T-cell (primary cell): ENCODE measurements around the gene THRA. TPM values are rescaled to one million over a fixed set of nuclear protein-coding genes. Genes with fewer than 3 reads are reported as not detected.

Source experiments
- ATAC-seq, 4 experiments: fragments of 200-7000 bp in 3 of 4; fragments of 150-1000 bp in 1 of 4; cut with Tn5 transposase; replicated peaks in 1 of 4; 1 replicate in 3 of 4; 2 replicates in 1 of 4; pipeline ENCODE4 v1.10.0; 2021; ENCODE audit warnings: moderate library complexity in 3 of 4, mild to moderate bottlenecking in 2 of 4, moderate number of reproducible peaks in 1 of 4
- CTCF ChIA-PET, 2 donors: fragments of 300-600 bp; sonication (Branson Sonifier 250); formaldehyde crosslinking; loops; one replicate each; lab custom pipeline; 2022; ENCODE audit warnings: antibody characterized with exemption in 2 of 2; lab: Charles Lee
- POLR2A ChIA-PET, 2 donors: fragments of 300-600 bp; sonication (Branson Sonifier 250); formaldehyde crosslinking; loops; one replicate each; lab custom pipeline; 2022; ENCODE audit warnings: antibody characterized with exemption in 2 of 2; lab: Charles Lee
- DNase-seq, 35 experiments: peaks; one replicate each; pipeline versions ENCODE4 v3.0.0 to v3.0.0-alpha.2; 2013 to 2023
- H3K27ac ChIP-seq: one replicate; pipeline ENCODE4 v1.5.1; 2013; ENCODE audit warnings: low read length
- H3K27me3 ChIP-seq, 2 experiments: replicated peaks in 1 of 2; 1 replicate in 1 of 2; 2 replicates in 1 of 2; pipeline versions ENCODE4 v1.6.1 to v1.7.0; 2013; ENCODE audit warnings: low read length in 1 of 2, mixed read lengths in 1 of 2; ENCODE audit not compliant: control insufficient read depth in 2 of 2, insufficient read depth in 2 of 2; ENCODE audit errors: extremely low read depth in 1 of 2
- H3K36me3 ChIP-seq, 2 donors: 1 replicate in 1 of 2; 2 replicates in 1 of 2; pipeline versions ENCODE4 v1.6.1 to v1.7.0; 2013; ENCODE audit warnings: low read length in 1 of 2; ENCODE audit not compliant: control insufficient read depth in 2 of 2, insufficient read depth in 1 of 2; ENCODE audit errors: extremely low read depth in 1 of 2
- H3K4me1 ChIP-seq, 2 experiments: 1 replicate in 1 of 2; 2 replicates in 1 of 2; pipeline versions ENCODE4 v1.6.1 to v1.7.0; 2013; ENCODE audit warnings: low read length in 2 of 2, mixed read lengths in 1 of 2; ENCODE audit not compliant: insufficient read depth in 2 of 2, control insufficient read depth in 1 of 2; ENCODE audit errors: extremely low read depth in 1 of 2
- H3K4me3 ChIP-seq, 2 donors: 1 replicate in 1 of 2; 2 replicates in 1 of 2; pipeline versions ENCODE4 v1.5.1 to v1.7.0; 2013; ENCODE audit warnings: mild to moderate bottlenecking in 2 of 2, low read length in 1 of 2, moderate library complexity in 1 of 2; ENCODE audit not compliant: control insufficient read depth in 1 of 2; ENCODE audit errors: extremely low read depth in 1 of 2
- H3K9me3 ChIP-seq: 2 replicates; pipeline ENCODE4 v1.7.0; 2013
- H3K27ac Mint-ChIP-seq, 2 donors: one replicate each; pipeline ENCODE4 v1.8.0; 2020 to 2021; ENCODE audit warnings: mild to moderate bottlenecking in 2 of 2, mixed read lengths in 2 of 2
- H3K27me3 Mint-ChIP-seq, 2 donors: one replicate each; pipeline ENCODE4 v1.8.0; 2021 to 2022; ENCODE audit warnings: mixed read lengths in 2 of 2
- H3K36me3 Mint-ChIP-seq: one replicate; pipeline ENCODE4 v1.8.0; 2021; ENCODE audit warnings: mixed read lengths
- H3K4me1 Mint-ChIP-seq, 3 donors: one replicate each; pipeline ENCODE4 v1.8.0; 2020 to 2022; ENCODE audit warnings: mixed read lengths in 3 of 3, mild to moderate bottlenecking in 1 of 3
- H3K4me3 Mint-ChIP-seq, 3 donors: one replicate each; pipeline ENCODE4 v1.8.0; 2020 to 2022; ENCODE audit warnings: mild to moderate bottlenecking in 3 of 3, mixed read lengths in 3 of 3, moderate library complexity in 3 of 3
- H3K9me3 Mint-ChIP-seq, 3 donors: one replicate each; pipeline ENCODE4 v1.8.0; 2020 to 2022; ENCODE audit warnings: mixed read lengths in 3 of 3
- WGBS: methylation state at CpG from one replicate; pipeline ENCODE4 v1.1.5; 2013; ENCODE audit warnings: missing lambda C conversion rate; ENCODE audit not compliant: insufficient coverage; 5-methylcytosine and 5-hydroxymethylcytosine counted together
- total RNA-seq, 35 experiments: library from RNA in 6 of 35; stranded (reverse) in 6 of 35; fragments of 120-200 nt in 1 of 35; gene quantifications; one replicate each; pipeline versions ENCODE4 v1.2.1 to v1.2.4 and lab custom pipeline; 2013 to 2026

Gene THRA
- total RNA-seq, 5 donors from 2014 or later (not counting 1 experiment from before 2014, with no cell fraction given) = 30.4 to 54.0 (median 48.9) TPM

- CTCF ChIA-PET = interaction anchor here (0.7 to 2.0 kb wide), 6 partner anchors 10 to 142 kb away, joined by 3 to 5 read pairs (median 3); partner anchors contain the start of gene CSF3 (in 1 of the 2)
- ATAC-seq = peak; percentile 62 to 81 (median 75)
Observed at GRCh38 chr17:40025991-40026815, 36.6 kb upstream of the THRA start.

GRCh38 chr17:40026816-40027613, 35.8 kb upstream of the THRA start:
- Histone ChIP-seq H3K4me3 (no peak overlapping the region), H3K4me1 (peaks cover 0 to 27% of the 10 kb centered on the region in 2 experiments), H3K9me3 (no peaks in the 10 kb centered on the region), H3K36me3 (peaks cover 40 to 77% of the 10 kb centered on the region in 2 donors), H3K27me3 (no peaks in the 10 kb centered on the region), H3K27ac (no peak overlapping the region)
- WGBS = 54% methylated on average over 18 of the region's 33 CpGs
- Mint-ChIP-seq H3K36me3 (peaks cover 33% of the 10 kb centered on the region), H3K27me3 (no peaks in the 10 kb centered on the region), H3K27ac (no peak overlapping the region), H3K4me3 (no peak overlapping the region), H3K9me3 (no peaks in the 10 kb centered on the region), H3K4me1 (peaks cover 18 to 21% (median 21%) of the 10 kb centered on the region in 3 donors)
- ATAC-seq = peak; percentile 74 to 86 (median 78)
- peak; percentile 33 to 90 (median 64) for DNase-seq
- POLR2A ChIA-PET = interaction anchor here in 1 of 2 donors (0.6 kb wide), 1 partner anchor 157 kb away, joined by 4 read pairs; no protein-coding TSS in a partner anchor
- CTCF ChIA-PET = interaction anchor here (0.5 to 2.0 kb wide), 12 partner anchors 10 to 470 kb away, joined by 3 to 6 read pairs (median 3); partner anchors contain the start of gene CSF3 (in 1 of the 2)

More at GRCh38 chr17:40025991-40026815, 36.6 kb upstream of the THRA start:
- Mint-ChIP-seq H3K4me3 (peak overlapping the region in 2 of 3 donors; percentile 28 to 57), H3K27ac (peak overlapping the region; percentile 45), H3K4me1 (peaks cover 18 to 21% (median 21%) of the 10 kb centered on the region in 3 donors), H3K27me3 (no peaks in the 10 kb centered on the region), H3K36me3 (peaks cover 37% of the 10 kb centered on the region), H3K9me3 (no peaks in the 10 kb centered on the region)
- Histone ChIP-seq H3K36me3 (peaks cover 32 to 77% of the 10 kb centered on the region in 2 donors), H3K4me1 (peaks cover 0 to 27% of the 10 kb centered on the region in 2 experiments), H3K27ac (no peak overlapping the region), H3K4me3 (no peak overlapping the region), H3K27me3 (no peaks in the 10 kb centered on the region), H3K9me3 (no peaks in the 10 kb centered on the region)
- DNase-seq = peak in 34 of 35 experiments; percentile 11 to 68 (median 38)
- POLR2A ChIA-PET = interaction anchor here in 1 of 2 donors (0.6 kb wide), 1 partner anchor 157 kb away, joined by 4 read pairs; no protein-coding TSS in a partner anchor
- WGBS = 79% methylated on average over 13 of the region's 22 CpGs

- H3K4me1 ChIP-seq = peaks cover 0 to 27% of the 10 kb centered on the region in 2 experiments
- peaks cover 18 to 21% (median 21%) of the 10 kb centered on the region in 3 donors for H3K4me1 Mint-ChIP-seq
- H3K9me3 Mint-ChIP-seq = no peaks in the 10 kb centered on the region
- CTCF ChIA-PET = interaction anchor here (0.5 to 2.0 kb wide), 8 partner anchors 12 to 471 kb away, joined by 3 to 6 read pairs (median 4); partner anchors contain the start of gene CSF3 (in 1 of the 2)
- POLR2A ChIA-PET = no interaction called here
- H3K27me3 ChIP-seq = no peaks in the 10 kb centered on the region
- H3K27me3 Mint-ChIP-seq = no peaks in the 10 kb centered on the region
- DNase-seq (no peak), ATAC-seq (no peak)
- no peak overlapping the region for H3K27ac ChIP-seq
- no peak overlapping the region for H3K4me3 Mint-ChIP-seq
- H3K36me3 Mint-ChIP-seq = peaks cover 38% of the 10 kb centered on the region
- H3K27ac Mint-ChIP-seq = no peak overlapping the region
- WGBS = 100% methylated on average over 2 of the region's 5 CpGs
- no peak overlapping the region for H3K4me3 ChIP-seq
- no peaks in the 10 kb centered on the region for H3K9me3 ChIP-seq
- H3K36me3 ChIP-seq = peaks cover 45 to 77% of the 10 kb centered on the region in 2 donors
Observed at GRCh38 chr17:40027614-40028012, 35.2 kb upstream of the THRA start.

- Histone ChIP-seq H3K36me3 (peaks cover 52 to 77% of the 10 kb centered on the region in 2 donors), H3K4me1 (peaks cover 0 to 27% of the 10 kb centered on the region in 2 experiments), H3K27me3 (no peaks in the 10 kb centered on the region), H3K27ac (no peak overlapping the region), H3K4me3 (no peak overlapping the region), H3K9me3 (no peaks in the 10 kb centered on the region)
- ChIA-PET CTCF (interaction anchor here (0.7 to 1.8 kb wide), 3 partner anchors 12 to 15 kb away, joined by 3 to 6 read pairs (median 3); partner anchors contain the start of gene CSF3 (in 1 of the 2)), POLR2A (no interaction called here)
- Mint-ChIP-seq H3K4me1 (peaks cover 18 to 21% (median 21%) of the 10 kb centered on the region in 3 donors), H3K27ac (no peak overlapping the region), H3K9me3 (no peaks in the 10 kb centered on the region), H3K36me3 (peaks cover 45% of the 10 kb centered on the region), H3K4me3 (no peak overlapping the region), H3K27me3 (no peaks in the 10 kb centered on the region)
- no peak for DNase-seq
- WGBS = 93% methylated on average over 7 of the region's 13 CpGs
- no peak for ATAC-seq
Observed at GRCh38 chr17:40028595-40028994, 34.2 kb upstream of the THRA start.

- DNase-seq (no peak), ATAC-seq (no peak)
- POLR2A ChIA-PET = no interaction called here
- CTCF ChIA-PET = interaction anchor here in 1 of 2 donors (0.5 kb wide), 1 partner anchor 142 kb away, joined by 10 read pairs; no protein-coding TSS in a partner anchor
- Mint-ChIP-seq H3K9me3 (no peaks in the 10 kb centered on the region), H3K4me1 (peaks cover under 1 to 5% (median 5%) of the 10 kb centered on the region in 3 donors), H3K27ac (no peak overlapping the region), H3K27me3 (no peaks in the 10 kb centered on the region), H3K36me3 (peaks cover 52% of the 10 kb centered on the region), H3K4me3 (no peak overlapping the region)
- Histone ChIP-seq H3K4me1 (peaks cover 0 to 8% of the 10 kb centered on the region in 2 experiments), H3K9me3 (no peaks in the 10 kb centered on the region), H3K27ac (no peak overlapping the region), H3K36me3 (peaks cover 46 to 84% of the 10 kb centered on the region in 2 donors), H3K27me3 (no peaks in the 10 kb centered on the region), H3K4me3 (no peak overlapping the region)
- WGBS = 98% methylated on average over 10 of the region's 11 CpGs
Observed at GRCh38 chr17:40031706-40032105, 31.1 kb upstream of the THRA start.
